C1 segment of cervical spinal cord (tissue), 14 donors: Measurements from ENCODE around the gene SMIM9.
"Not testable (repeated sequence)": the region's sequence is repeated elsewhere in the genome, so short reads cannot be mapped to it uniquely, and the experiment has no call there.

Experiments used
- DNase-seq, 14 donors: peaks; one replicate each; lab custom pipeline; 2025; lab: John Stamatoyannopoulos, UW

The SMIM9 gene

GRCh38 chrX:154834562-154834961, at the start of gene SMIM9:
TSS of gene SMIM9 (minus strand) at chrX:154834662. CDS start at chrX:154830856, 3,806 bp downstream.
- DNase-seq: no peak

GRCh38 chrX:154884069-154884468, 49.6 kb upstream of the SMIM9 start:
- DNase-seq: not testable (repeated sequence)

- DNase-seq: no peak
These were observed 38.9 kb upstream of the SMIM9 start for GRCh38 chrX:154873329-154873728.

- DNase-seq: not testable (repeated sequence)
These were observed 34.1 kb upstream of the SMIM9 start for GRCh38 chrX:154868522-154868921.

- DNase-seq: no peak
These were observed 20.8 kb upstream of the SMIM9 start for GRCh38 chrX:154855256-154855655.

DNA sequence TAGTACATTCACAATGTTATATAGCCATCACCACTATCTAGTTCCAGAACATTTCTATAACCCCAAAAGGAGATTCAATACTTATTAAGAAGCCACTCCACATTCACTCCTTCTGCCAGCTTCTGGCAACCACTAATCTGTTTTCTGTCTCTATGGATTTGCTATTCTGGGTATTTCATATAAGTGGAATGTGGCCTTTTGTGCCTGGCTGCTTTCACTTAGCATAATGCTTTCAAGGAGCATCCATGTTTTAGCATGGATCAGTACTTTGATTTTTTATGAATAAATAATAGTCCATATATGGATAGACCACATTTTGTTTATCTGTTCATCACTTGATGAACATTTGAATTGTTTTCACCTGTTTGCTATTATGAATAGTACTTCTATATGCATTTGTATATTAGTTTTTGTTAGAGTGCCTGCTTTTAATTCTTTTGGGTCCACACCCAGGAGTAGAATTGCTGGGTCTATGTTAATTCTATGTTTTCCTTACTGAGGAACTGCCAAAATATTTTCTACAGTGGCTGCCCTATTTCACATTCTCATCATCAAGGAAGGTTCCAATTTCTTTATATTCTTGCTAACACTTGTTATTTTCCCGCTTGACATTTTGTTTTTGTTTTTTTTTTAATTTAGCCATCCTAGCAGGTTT, 16.6 kb upstream of the SMIM9 start:
- no peak for DNase-seq

DNA sequence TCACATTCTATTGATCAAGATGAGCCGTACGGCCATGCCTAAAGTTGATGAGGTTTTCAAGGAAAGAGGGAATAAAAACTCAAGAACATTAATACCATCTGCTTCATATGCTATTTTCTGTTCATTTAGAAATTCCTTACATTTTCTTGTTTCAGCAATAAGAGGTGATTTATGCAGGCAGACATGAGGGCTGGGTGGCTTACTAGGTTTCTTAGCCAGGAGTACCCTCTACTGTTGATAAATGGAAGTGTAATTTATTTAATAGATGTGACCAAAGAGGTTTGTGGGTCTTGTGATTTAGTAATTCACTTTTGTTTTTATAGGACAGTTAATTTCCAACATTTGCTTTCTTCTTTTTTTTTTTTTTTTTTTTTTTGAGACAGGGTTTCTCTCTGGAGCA, 6.4 kb upstream of the SMIM9 start:
- no peak for DNase-seq

- DNase-seq: no peak
These were observed 1.7 kb upstream of the SMIM9 start for GRCh38 chrX:154836163-154836562.

DNA sequence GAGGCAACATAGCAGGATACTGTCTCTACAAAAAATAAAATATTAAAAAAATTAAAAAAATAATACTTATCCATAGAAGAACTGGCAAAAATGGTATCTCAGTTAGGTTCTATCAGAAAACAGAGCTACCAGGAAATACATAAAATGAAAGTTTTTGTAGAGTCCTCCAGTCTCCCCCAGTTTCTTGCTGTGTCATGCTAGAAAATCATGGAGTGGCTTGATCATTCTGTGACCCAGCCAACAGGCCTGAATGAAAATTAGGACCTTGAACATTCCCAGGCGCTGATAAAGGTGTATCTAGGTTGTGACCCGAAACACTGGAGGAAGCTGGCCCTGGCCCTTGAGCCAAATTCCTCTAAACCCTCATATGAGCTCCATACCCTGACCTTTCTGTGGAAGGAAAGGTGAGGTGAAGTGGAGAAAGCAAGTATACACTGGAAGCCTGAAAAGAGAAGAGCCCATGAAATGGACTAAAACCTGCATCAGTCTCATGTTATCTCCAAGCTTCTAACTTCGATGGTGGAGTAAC, 652 bp downstream of the SMIM9 start:
- no peak for DNase-seq

GRCh38 chrX:154829926-154830442, 4.5 kb downstream of the SMIM9 start:
- no peak for DNase-seq

- no peak for DNase-seq
These were observed 5.3 kb downstream of the SMIM9 start for GRCh38 chrX:154829134-154829533.

DNA sequence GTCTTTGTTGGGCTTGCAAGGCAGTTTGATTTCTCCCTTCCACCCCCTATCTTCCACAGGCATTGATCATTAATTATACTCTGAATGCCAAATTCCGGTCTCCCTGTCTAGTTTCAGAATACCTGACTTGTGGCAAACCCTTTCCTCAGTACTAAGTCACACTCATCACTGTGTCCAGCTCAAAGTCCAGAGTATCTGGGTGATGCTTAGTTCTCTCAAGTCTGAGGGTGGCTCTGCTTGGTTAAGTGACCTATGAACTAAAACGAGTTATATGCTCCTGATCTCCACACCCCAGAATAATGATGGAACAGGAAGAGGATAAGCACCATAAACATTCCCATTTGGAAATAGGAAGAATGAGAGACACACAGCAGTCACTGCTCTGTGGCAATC, 6.5 kb downstream of the SMIM9 start:
- no peak for DNase-seq

DNA sequence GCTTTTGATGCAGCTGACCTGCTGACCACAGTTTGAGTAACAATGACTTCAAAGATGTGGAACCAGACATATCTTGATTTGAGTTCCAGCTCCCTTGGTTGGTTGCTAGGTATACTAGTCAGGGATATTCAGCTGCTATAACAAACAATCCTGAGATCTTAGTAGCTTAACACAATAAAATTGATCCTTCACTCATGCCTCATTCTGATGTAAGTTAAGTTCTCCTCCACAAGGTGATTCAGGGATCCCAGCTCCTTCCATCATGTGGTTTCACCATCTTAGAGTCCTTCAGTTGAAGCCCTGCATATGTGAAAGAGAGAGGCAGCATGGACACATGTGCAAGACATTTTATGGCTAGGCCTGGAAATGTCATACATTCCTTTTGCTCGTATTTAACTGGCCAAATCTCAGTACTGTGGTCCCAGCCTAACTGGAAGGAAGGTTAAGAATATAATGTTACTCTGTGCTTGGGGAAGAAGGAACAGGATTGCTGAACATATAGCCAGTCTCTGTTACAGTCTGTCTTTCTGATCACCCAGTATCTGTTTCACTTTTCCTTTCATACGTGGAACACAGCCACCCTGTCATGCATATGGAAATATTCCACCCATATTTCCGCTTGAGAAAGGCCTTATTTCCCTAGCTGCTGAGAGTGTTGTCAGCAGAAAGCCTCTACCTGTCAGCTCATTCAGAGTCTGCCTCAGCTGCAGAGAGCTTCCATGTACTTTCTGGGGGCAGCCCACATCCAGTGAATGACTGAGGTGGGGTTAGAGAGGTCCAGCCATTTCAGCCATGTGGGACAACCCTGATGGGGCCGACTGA, 7.1 kb downstream of the SMIM9 start:
- no peak for DNase-seq

DNA sequence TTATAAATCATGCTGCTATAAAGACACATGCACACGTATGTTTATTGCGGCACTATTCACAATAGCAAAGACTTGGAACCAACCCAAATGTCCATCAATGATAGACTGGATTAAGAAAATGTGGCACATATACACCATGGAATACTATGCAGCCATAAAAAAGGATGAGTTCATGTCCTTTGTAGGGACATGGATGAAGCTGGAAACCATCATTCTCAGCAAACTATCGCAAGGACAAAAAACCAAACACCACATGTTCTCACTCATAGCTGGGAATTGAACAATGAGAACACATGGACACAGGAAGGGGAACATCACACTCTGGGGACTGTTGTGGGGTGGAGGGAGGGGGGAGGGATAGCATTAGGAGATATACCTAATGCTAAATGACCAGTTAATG, 8.9 kb downstream of the SMIM9 start:
- DNase-seq: not testable (repeated sequence)

- no peak for DNase-seq
These were observed 9.8 kb downstream of the SMIM9 start for GRCh38 chrX:154824638-154825037.

DNA sequence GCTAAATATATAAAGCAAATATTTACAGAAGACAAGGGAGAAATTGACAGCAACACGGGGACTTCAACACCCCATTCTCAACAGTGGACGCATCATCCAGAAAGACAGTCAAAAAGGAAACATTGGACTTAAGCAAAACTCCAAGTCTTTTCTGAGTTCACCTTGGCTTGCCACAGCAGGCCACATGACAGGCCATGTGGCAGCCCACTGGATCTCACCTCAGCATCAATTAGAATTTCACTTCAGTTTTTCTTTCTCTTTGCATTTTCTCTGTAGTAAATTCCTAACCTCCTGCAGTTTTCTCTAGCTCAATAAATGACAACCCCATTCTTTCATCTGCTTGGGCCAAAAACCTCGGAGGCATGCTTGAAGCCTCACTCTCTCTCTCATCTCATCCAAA, 12.4 kb downstream of the SMIM9 start:
- no peak for DNase-seq

- DNase-seq: no peak
These were observed 12.9 kb downstream of the SMIM9 start for GRCh38 chrX:154821523-154821922.

GRCh38 chrX:154819771-154820341, 14.6 kb downstream of the SMIM9 start:
- DNase-seq: no peak

GRCh38 chrX:154818916-154819770, 15.3 kb downstream of the SMIM9 start:
- DNase-seq: no peak

DNA sequence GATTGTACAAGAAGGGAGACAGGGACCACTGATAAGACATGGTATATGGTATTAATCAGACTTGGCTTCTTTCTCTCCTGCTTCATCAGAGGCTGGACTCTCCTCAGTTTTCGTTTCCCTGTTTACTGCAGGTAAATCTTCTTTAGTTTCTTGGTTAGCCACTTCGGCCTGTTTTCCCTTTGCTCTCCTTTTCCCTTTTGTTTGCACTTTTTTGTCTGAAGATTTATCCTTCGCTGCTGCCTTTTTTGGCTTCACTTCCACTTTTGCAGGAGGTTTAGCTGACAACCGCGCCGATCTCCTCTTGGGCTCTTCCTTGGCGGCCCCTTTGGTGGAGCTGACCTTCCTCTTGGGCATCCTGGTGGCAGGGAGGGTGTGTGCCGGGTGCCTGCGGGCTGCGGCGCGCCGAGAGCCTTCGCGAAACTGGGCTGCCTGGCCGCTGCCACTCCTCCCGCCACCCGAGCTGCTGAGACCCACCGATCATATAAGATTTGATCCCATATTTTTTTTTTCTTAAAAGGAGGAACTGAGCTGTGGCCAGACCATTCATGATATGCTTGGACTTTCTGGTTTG, 17.3 kb downstream of the SMIM9 start:
- DNase-seq: not testable (repeated sequence)

GRCh38 chrX:154816326-154816898, 18.1 kb downstream of the SMIM9 start:
- DNase-seq: not testable (repeated sequence)
